Measurements from ENCODE around the gene GUCD1.

GRCh38 chr22:24585927-24586546 lies 31.1 kb upstream of the GUCD1 start:
- TF ChIP-seq CTCF (IDR thresholded peaks at IDR 0.05; ENCODE audit: insufficient read depth, low read depth, low read length), result no peak
- no peak for TF ChIP-seq EZH2 (IDR thresholded peaks at IDR 0.05; ENCODE audit: insufficient read depth, low read length)

All from astrocyte (in vitro differentiated cells and primary cell).